ENCODE data around the gene RDH13. TPM values are rescaled to one million over a fixed set of nuclear protein-coding genes. Genes with fewer than 3 reads are reported as not detected.

RDH13 gene
- total RNA-seq, 2 experiments from 2014 or later = 25.9 to 28.6 TPM

DNA sequence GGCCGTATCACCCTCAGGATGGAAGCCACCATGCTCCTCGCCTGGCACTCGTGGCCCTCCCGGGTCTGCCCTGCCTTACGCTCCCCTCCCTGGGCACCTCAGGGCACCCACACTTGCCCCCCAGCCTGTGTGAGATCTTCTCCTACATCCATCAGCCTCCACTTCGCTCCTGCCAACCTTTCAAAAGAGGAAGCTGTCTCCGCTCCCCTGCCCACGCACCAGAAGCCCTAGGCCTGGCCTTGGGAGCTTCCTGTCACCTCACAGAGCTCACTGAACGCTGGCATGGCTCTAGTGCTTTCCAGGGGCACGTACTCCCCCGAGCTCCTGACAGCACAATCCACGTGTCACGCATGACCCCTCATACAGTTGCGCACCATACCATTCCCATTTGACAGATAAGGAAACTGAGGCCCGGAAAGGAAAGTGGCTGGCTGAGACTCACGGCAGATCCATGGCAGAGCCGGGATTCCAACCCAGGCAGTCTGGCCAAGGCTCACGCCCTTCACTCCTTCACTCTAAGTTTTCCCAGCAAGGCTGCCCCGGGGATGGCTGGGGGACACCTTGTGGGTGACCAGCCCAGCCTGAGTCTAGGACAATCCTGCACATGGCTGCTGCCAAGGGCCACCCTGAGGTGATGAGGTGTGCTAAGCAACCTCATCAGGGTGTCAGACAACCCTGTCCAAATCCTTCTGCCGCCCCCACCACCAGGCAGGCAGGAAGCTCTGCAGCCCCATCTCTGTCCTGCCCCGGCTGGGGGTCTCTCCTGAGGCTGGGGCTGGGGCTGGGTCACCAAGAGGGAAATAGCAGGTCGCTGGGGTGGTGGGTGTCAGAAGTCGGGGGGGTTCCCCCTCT, 35.1 kb upstream of the RDH13 start:
- POLR2A ChIA-PET = no interaction called here
- DNase-seq = no peak
- ATAC-seq (ENCODE audit: low read depth) = no peak
- Mint-ChIP-seq H3K4me3 (no peak overlapping the region), H3K27me3 (no peaks in the 10 kb centered on the region), H3K9me3 (no peaks in the 10 kb centered on the region), H3K27ac (no peak overlapping the region), H3K36me3 (peaks cover 18% of the 10 kb centered on the region), H3K4me1 (peaks cover 2% of the 10 kb centered on the region)

DNA sequence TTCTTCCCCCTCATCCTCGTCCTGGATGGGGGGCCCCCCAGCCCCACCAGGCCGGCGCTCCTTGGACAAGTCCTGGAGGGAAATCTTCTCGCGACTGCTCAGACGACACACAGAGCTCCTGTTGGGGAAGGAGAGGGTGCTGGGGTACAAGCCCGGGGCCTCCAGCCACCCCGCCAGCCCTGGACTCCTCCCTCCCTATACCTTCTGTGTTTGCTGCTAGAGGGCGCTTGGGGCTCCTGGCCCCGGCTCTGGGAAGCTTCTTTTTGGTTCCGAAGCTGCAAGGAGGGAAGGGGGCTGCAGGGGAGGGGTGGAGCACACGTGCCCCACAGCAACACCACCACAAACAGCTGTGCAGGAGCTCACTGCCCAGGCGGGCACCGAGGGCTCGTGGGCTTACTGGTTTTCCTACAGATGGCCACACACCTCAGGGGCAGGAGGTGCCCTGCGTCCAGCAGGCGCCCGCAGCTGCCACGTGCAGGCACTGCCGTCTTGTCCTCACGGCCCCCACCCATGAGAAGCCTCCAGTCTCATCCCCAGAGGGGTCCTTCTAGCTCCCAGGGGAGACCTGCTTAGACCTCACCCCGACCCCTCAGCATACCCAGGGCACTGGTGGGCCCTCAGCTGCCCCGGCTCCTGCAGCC, 33.2 kb upstream of the RDH13 start:
- POLR2A ChIA-PET = no interaction called here
- no peak overlapping the region for H3K27ac Mint-ChIP-seq
- no peak for ATAC-seq (ENCODE audit: low read depth)

DNA sequence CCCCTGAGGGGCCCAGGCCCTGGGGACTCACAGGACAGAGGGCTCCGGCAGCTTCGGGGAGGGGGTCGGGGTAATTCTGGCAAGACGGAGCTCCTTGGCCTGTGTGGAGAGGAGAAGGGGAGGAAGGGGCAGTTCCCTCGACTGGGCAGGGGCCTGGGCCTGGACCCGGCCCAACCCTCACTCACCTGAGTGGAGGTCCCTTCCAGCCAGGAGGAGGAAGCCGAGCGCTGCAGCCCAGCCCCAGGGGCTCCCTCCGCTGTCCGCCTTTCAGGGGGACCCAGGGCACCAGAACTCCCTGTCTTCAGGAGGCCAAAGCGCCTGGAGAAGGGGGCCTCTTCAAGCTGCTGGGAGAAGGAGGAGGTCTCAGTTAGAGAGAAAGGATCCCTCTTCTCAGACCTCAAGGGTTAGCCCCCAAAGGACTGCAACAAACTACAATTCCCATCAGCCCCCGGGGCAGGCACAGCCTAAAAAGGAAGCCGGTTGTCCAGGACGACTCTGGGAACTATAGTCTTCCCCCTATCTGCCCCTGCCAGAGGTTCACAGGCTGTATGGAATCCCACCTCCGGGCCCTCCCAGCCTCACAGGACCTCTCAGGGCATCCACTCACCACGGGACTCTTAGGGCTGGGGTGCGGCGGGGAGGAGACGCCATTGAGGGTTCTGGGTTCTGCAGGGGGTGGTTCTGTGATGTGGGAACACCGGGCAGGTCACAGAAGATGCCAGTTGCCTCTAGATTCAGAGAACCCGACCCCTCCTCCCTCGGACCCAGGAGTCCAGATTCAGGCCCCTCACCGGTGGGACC, 32.5 kb upstream of the RDH13 start:
- Mint-ChIP-seq H3K27ac (no peak overlapping the region), H3K4me1 (no peaks in the 10 kb centered on the region), H3K4me3 (no peak overlapping the region), H3K27me3 (no peaks in the 10 kb centered on the region), H3K9me3 (no peaks in the 10 kb centered on the region), H3K36me3 (peaks cover 5% of the 10 kb centered on the region)
- no peak for ATAC-seq (ENCODE audit: low read depth)
- POLR2A ChIA-PET = no interaction called here
- no peak for DNase-seq

More for the DNA sequence above, 33.2 kb upstream of the RDH13 start:
- Mint-ChIP-seq H3K4me3 (no peak overlapping the region), H3K9me3 (no peaks in the 10 kb centered on the region), H3K27me3 (no peaks in the 10 kb centered on the region), H3K36me3 (peaks cover 5% of the 10 kb centered on the region), H3K4me1 (no peaks in the 10 kb centered on the region)
- no peak for DNase-seq

DNA sequence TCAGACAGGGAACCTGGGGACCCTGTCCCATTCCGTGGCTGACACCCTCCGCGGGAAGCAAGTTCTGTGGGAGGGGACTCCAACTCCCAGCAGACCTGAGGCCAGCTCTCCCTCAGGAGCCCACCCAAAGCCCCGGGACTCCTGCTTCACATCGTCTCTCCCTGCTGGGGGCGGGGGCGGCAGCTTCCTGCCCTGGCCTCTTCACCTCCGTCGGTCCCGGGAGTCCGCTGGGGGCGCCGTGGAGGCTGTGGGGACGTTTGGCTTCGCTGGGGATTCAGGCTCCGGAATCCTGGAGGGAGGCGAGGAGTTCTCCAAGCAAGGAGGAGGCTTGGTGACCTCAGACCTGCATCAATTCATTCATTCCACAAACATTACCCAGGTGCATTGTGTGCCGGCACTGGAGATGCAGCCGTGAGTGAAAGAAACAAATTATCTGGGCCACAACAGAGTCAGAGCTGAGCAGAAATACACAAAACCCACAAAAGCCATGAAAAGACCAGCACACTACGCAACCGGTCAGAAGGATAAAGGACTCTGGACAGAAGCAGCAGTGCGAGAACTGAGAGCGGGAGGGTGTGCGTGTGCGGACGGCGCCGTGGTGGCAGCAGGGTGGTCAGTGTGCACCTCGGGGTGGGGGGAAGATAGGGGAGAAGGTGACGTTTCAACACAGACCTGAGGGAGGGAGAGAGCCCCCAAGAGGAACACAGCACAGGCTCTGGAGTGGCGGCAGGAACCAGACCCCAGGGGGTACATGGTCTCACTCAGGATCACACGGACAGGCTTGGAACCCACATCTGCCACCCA, 31.7 kb upstream of the RDH13 start:
- ATAC-seq (ENCODE audit: low read depth) (no peak), DNase-seq (no peak)
- Mint-ChIP-seq H3K4me1 (peaks cover 2% of the 10 kb centered on the region), H3K9me3 (no peaks in the 10 kb centered on the region), H3K36me3 (peaks cover 5% of the 10 kb centered on the region), H3K27me3 (no peaks in the 10 kb centered on the region), H3K4me3 (no peak overlapping the region), H3K27ac (no peak overlapping the region)
- POLR2A ChIA-PET = no interaction called here

DNA sequence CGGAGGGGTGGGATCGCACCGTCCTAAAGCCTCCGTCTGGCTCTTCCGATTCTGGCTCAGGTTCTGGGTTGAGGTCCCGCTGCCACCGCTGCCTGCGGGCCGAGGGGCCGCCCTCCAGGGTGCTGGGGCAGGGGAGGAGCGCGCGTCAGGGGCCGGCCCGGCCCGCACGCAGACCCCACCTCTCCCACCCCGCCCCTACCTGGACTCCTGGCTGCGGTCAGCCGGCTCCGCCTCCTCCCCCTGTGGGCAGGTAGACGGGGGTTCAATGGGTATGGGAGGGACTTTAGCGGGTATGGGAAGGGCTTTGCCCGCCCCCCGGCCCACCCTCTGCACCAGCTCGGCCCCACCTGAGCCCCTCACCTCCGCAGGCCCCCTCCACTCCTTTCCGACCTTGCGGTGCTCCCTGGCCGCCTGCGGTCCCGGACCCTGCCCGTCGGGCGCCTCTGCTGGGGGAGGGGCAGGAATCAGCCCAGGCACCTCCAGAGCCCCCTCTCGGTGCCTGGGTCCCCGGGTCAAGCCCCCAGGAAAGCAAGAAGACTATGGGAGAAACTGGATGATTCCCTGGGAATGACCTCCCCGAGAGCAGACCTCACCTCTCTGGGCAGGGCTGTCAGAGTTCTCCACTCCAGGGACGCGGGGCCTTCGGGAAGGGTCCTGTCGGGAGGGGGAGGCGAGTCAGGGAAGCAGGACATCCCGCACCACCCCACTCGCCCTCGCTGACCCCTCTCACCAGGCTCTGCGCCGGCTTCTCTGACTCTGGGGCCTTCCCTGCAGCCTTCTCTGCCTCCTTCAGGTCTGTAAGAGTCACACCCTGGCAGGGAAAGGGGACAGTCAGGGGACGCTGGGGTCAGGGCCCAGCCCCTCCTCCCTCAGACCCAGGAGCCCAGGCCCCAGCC, 29.7 kb upstream of the RDH13 start:
- POLR2A ChIA-PET = no interaction called here
- peaks cover 12% of the 10 kb centered on the region for H3K27me3 Mint-ChIP-seq
- DNase-seq = no peak
- H3K27ac Mint-ChIP-seq = no peak overlapping the region
- H3K4me1 Mint-ChIP-seq = peaks cover 15% of the 10 kb centered on the region
- H3K36me3 Mint-ChIP-seq = peaks cover 12% of the 10 kb centered on the region
- H3K4me3 Mint-ChIP-seq = no peak overlapping the region
- no peaks in the 10 kb centered on the region for H3K9me3 Mint-ChIP-seq
- no peak for ATAC-seq (ENCODE audit: low read depth)

DNA sequence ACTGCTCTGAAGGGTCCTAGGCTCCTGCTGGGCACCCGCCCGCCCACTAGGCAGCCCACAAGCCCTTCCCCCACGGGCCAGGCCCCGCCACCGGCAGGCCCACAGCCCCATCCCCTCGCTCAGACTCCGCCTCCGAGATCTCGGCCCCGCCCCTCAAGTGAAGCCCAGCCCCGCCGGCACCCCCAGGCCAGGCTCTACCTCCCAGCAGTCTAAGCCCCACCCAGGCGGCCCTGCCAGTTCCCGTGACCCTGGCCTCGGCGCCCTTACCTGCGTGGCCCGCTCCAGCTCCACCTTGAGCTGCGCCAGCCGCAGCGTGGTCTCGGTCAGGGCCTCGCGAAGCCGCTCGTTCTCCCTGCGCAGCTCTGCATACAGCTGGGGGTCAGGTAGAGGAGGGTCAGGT, 29.0 kb upstream of the RDH13 start:
- Mint-ChIP-seq H3K4me1 (peaks cover 20% of the 10 kb centered on the region), H3K27ac (no peak overlapping the region), H3K27me3 (peaks cover 18% of the 10 kb centered on the region), H3K36me3 (peaks cover 11% of the 10 kb centered on the region), H3K9me3 (no peaks in the 10 kb centered on the region), H3K4me3 (no peak overlapping the region)
- DNase-seq = no peak
- POLR2A ChIA-PET = no interaction called here
- no peak for ATAC-seq (ENCODE audit: low read depth)

DNA sequence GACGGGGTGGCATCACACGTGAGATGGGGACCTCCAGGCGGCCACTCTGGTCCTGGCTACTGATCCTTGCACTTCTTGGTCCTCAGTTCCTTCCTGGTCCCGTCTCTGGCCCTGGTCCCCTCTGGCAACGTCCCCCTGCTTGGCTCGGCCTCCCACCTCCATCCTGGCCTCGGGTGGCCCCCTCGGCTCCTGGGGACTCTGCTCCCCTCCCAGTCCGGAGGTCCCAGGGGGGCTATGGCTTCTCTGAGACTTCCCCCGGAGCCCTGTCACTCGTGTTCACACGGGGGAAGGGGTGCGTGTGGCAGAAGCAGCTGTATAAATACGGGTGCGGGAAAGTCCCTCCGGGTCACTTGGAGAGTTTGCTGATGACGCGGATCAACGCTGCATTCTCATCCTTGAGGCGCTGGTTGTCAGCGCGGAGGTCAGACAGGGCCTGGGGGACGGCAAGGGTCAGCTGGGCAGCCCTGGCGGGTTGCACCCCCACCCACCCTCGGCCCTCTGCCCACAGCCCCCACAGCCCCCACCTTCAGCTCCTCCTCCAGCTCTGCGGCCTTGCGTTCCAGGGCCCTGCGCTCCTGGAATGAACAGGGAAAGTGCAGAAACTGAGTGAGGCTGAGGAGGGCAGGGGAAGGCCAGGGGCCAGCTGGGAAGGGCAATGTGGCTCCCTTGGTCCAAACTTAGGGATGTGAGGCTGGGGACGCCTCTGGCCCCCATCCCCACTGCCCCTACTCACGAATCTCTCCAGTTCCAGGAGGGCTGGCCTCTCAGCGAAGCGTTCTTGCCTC, 28.4 kb upstream of the RDH13 start:
- Mint-ChIP-seq H3K9me3 (no peaks in the 10 kb centered on the region), H3K27ac (no peak overlapping the region), H3K36me3 (peaks cover 11% of the 10 kb centered on the region), H3K27me3 (peaks cover 20% of the 10 kb centered on the region), H3K4me3 (no peak overlapping the region), H3K4me1 (peaks cover 20% of the 10 kb centered on the region)
- ATAC-seq (ENCODE audit: low read depth) (no peak), DNase-seq (no peak)
- POLR2A ChIA-PET = no interaction called here

DNA sequence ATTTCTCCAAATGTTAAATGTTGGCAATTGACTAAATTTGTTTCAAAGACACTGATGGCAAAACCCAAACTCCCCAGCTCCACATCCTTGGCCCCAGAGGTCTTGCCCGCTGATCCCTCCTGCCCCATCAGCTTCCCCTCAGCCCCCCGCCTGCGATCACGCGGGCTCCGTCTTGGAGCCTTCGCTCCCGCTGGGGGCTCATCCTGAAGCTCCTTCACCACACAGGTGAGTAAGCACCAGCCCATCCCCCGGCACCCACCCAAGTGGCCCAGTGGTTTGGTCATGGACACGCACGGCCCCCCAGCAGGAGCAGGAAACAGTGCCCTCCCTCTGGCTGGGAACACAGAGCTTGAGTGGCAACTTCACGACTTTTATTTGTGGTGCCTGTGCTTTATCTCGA, 27.6 kb upstream of the RDH13 start:
- no peak overlapping the region for H3K4me3 Mint-ChIP-seq
- DNase-seq (no peak), ATAC-seq (ENCODE audit: low read depth) (no peak)
- POLR2A ChIA-PET = no interaction called here
- H3K27me3 Mint-ChIP-seq = peaks cover 27% of the 10 kb centered on the region
- peaks cover 11% of the 10 kb centered on the region for H3K36me3 Mint-ChIP-seq
- H3K9me3 Mint-ChIP-seq = no peaks in the 10 kb centered on the region
- H3K4me1 Mint-ChIP-seq = peaks cover 20% of the 10 kb centered on the region
- H3K27ac Mint-ChIP-seq = no peak overlapping the region

DNA sequence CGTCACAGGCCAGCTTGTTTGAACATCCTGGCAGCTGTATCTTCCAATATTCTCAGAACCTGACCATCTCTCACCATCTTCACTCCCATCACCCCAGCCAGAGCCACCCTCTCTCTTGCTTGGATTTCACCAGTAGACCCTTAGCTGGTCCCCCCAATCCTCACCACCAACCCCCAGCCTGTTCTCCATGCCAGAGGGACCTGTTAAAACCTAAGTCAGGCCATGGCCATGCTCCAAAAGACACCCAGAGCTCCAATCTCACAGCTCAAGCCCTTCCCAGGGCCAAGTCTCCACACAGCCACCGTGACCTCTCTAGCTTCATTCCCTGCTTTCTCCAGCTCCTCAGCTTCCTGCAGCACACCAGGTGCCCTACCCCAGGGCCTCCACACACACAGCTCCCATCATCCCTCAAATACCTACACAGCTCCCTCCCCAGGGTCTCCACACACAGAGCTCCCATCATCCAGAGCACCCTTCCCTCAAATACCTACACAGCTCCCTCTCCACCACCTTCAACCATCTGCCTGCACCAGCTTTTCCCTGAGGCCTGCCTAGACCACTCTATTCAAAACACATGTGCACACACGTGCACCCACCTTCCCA, 26.5 kb upstream of the RDH13 start:
- H3K27me3 Mint-ChIP-seq = peaks cover 35% of the 10 kb centered on the region
- POLR2A ChIA-PET = interaction anchor here (0.9 to 1.5 kb wide), 2 partner anchors 9 to 28 kb away, joined by 4 to 7 read pairs; partner anchors contain the start of gene PPP1R12C
- H3K27ac Mint-ChIP-seq = peak overlapping the region; percentile 1
- H3K4me1 Mint-ChIP-seq = peaks cover 20% of the 10 kb centered on the region
- no peak for DNase-seq
- no peak for ATAC-seq (ENCODE audit: low read depth)
- no peaks in the 10 kb centered on the region for H3K9me3 Mint-ChIP-seq
- no peak overlapping the region for H3K4me3 Mint-ChIP-seq
- H3K36me3 Mint-ChIP-seq = peaks cover 7% of the 10 kb centered on the region

DNA sequence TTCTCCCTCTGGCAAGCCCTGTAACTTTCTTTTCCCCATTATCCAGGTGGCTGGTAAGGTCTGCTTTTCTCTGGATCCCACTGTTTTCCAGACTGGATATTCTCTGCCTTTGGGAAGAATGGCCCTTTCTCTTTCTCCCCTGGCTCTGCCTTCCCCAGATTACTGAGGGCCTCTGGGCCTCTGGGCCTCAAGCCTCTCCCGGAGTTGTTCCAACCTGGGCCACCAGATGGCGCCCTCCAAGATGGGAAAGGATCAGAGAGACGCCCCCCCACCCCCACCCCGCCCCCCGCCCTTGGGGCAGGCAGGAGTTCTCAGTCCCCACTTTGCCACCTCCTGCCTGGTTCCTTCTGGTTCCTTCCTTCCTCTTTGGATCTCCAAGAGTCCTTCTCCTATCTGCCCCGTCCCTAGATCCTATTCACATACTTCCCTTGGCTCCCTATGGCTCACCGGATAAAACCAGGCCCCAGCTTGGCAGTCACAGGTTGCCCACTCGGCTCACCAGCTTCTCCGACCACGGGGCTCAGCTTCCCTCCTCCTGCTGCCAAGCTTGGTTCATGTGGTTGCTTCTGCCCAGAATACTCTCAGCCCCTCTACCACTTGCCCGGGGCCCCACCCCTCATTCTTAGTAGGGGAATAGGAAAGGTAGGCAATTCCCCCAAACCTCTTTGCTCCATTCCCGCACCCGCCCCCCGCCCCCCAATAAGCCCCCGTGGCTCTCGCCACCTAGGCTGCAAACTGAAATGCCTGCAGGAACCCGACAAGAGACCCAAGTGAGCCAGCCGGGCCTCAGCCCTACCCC, 25.8 kb upstream of the RDH13 start:
- no peak overlapping the region for H3K27ac Mint-ChIP-seq
- peak; percentile 24 for ATAC-seq (ENCODE audit: low read depth)

More for the DNA sequence above, 25.8 kb upstream of the RDH13 start:
- POLR2A ChIA-PET = interaction anchor here (0.7 to 1.5 kb wide), 3 partner anchors 8 to 634 kb away, joined by 3 to 7 read pairs (median 4); partner anchors contain the start of gene PPP1R12C
- Mint-ChIP-seq H3K4me3 (peak overlapping the region; percentile 3), H3K27me3 (peaks cover 41% of the 10 kb centered on the region), H3K36me3 (peaks cover 7% of the 10 kb centered on the region), H3K9me3 (no peaks in the 10 kb centered on the region), H3K4me1 (peaks cover 20% of the 10 kb centered on the region)
- DNase-seq = peak; percentile 84

Data from activated naive CD8-positive, alpha-beta T cell treated with anti-CD3 and anti-CD28 coated beads, Interleukin-2, amount 10 ng/mL, durations not matched to agents 7 days and 5 days (primary cell).